HepG2 (cell line): ENCODE measurements around the gene DOCK4. TPM values are rescaled to one million over a fixed set of nuclear protein-coding genes. Genes with fewer than 3 reads are reported as not detected.
A peak's percentile ranks its signal among the peaks of the same experiment; 100 is the strongest.

Experiments used
- ATAC-seq: fragments of 200-7000 bp; cut with Tn5 transposase; 3 replicates; pipeline ENCODE4 v1.9.1; 2020; ENCODE audit warnings: mild to moderate bottlenecking, moderate library complexity
- BruUV-seq: library from RNA; stranded (reverse); fragments of 400-500 nt; replicated peaks from 2 replicates; lab custom pipeline; 2021; lab: Mats Ljungman, UMichigan
- CTCF ChIA-PET: fragments of 300-600 bp; formaldehyde crosslinking; extraction: SDS; loops from one replicate; lab custom pipeline; 2021; ENCODE audit warnings: low total read pairs, inconsistent platforms, low intra/inter-chr PET ratio; lab: Yijun Ruan, JAX
- POLR2A ChIA-PET: fragments of 350-600 bp; sonication (Branson Sonifier 250); formaldehyde crosslinking; loops from one replicate; lab custom pipeline; 2020; ENCODE audit warnings: antibody characterized with exemption, inconsistent platforms; lab: Yijun Ruan, JAX
- DNase-seq: peaks from one replicate; pipeline ENCODE4 v3.0.0-alpha.2; 2015; ENCODE audit warnings: low spot score
- FAIRE-seq: peaks from 3 replicates; lab custom pipeline; 2011; peaks lifted over from hg19 to GRCh38; lab: Jason Lieb, UNC
- H2AFZ ChIP-seq: one replicate; pipeline ENCODE4 v1.6.1; 2011; ENCODE audit warnings: low read length, inconsistent platforms
- H3K27ac ChIP-seq: fragments of 300-600 bp; 3 replicates; pipeline ENCODE4 v1.8.0; 2011; ENCODE audit warnings: mixed run types, mild to moderate bottlenecking, mixed read lengths, low read length, inconsistent platforms; ENCODE audit not compliant: insufficient read depth; ENCODE audit errors: extremely low read length
- H3K27me3 ChIP-seq, 2 experiments: fragments of 200-600 bp in 1 of 2; 2 replicates in 1 of 2; 3 replicates in 1 of 2; pipeline versions ENCODE4 v1.6.0 to v1.8.0; 2011; ENCODE audit warnings: low read length in 2 of 2, mild to moderate bottlenecking in 2 of 2, moderate library complexity in 2 of 2, inconsistent platforms in 1 of 2; ENCODE audit not compliant: insufficient read depth in 2 of 2, control insufficient read depth in 1 of 2
- H3K36me3 ChIP-seq, 2 experiments: fragments of 200-600 bp in 1 of 2; replicated peaks in 1 of 2; 2 replicates in 1 of 2; 3 replicates in 1 of 2; pipeline versions ENCODE4 v1.5.1 to v1.8.0; 2011; ENCODE audit warnings: low read length in 2 of 2, inconsistent platforms in 1 of 2; ENCODE audit not compliant: insufficient read depth in 2 of 2, control insufficient read depth in 1 of 2
- H3K4me1 ChIP-seq: 2 replicates; pipeline ENCODE4 v1.5.1; 2012; ENCODE audit warnings: low read length, inconsistent platforms; ENCODE audit not compliant: insufficient read depth
- H3K4me2 ChIP-seq: 2 replicates; pipeline ENCODE4 v1.6.0; 2011; ENCODE audit warnings: low read depth, low read length, inconsistent platforms
- H3K4me3 ChIP-seq, 3 experiments: fragments of 200-600 bp in 1 of 3; sonication (generic), shearing (Covaris generic) in 1 of 3; replicated peaks in 1 of 3; 2 replicates each; pipeline ENCODE4 v1.5.1; 2011 to 2016; ENCODE audit warnings: low read length in 3 of 3, inconsistent platforms in 2 of 3, low read depth in 2 of 3, mild to moderate bottlenecking in 2 of 3, control low read depth in 1 of 3, mixed read lengths in 1 of 3; ENCODE audit not compliant: insufficient read depth in 1 of 3
- H3K79me2 ChIP-seq: one replicate; pipeline ENCODE4 v1.6.1; 2011; ENCODE audit warnings: low read length, inconsistent platforms; ENCODE audit not compliant: insufficient read depth
- H3K9ac ChIP-seq: 2 replicates; pipeline ENCODE4 v1.6.0; 2011; ENCODE audit warnings: mild to moderate bottlenecking, low read depth, low read length, inconsistent platforms; ENCODE audit not compliant: insufficient read depth
- H3K9me3 ChIP-seq: 2 replicates; pipeline ENCODE4 v1.5.1; 2012; ENCODE audit warnings: mild to moderate bottlenecking, low read length
- H4K20me1 ChIP-seq: 2 replicates; pipeline ENCODE4 v1.6.0; 2011; ENCODE audit warnings: inconsistent platforms, mild to moderate bottlenecking, low read length, moderate library complexity; ENCODE audit not compliant: insufficient read depth
- NAIF1 ChIP-seq: sonication (generic); formaldehyde crosslinking; IDR thresholded peaks from 2 replicates; pipeline ENCODE4 v1.5.0; 2020; ENCODE audit warnings: mild to moderate bottlenecking, missing genetic modification reagents, borderline replicate concordance
- PCBP1 ChIP-seq: fragments of 200-400 bp; formaldehyde crosslinking; IDR thresholded peaks from 2 replicates; pipeline ENCODE4 v1.6.1; 2017; ENCODE audit warnings: mild to moderate bottlenecking, low read depth, low read length, borderline replicate concordance
- ZNF30 ChIP-seq: sonication (generic); formaldehyde crosslinking; IDR thresholded peaks from 2 replicates; pipeline ENCODE4 v1.5.0; 2020; ENCODE audit warnings: mild to moderate bottlenecking, missing genetic modification reagents
- WGBS: methylation state at CpG from one replicate; pipeline ENCODE4 v1.1.6; 2017; ENCODE audit warnings: low lambda C conversion rate; 5-methylcytosine and 5-hydroxymethylcytosine counted together
- in situ Hi-C: cut with HindIII; loops from 2 replicates; pipeline ENCODE4 v1.10.0; 2017; ENCODE audit warnings: low pct_unique_long_range_greater_than_20kb; ENCODE audit not compliant: extremely low pct_ligation_motif_present
- intact Hi-C: fragments of 100-400 bp; cut with micrococcal nuclease; formaldehyde crosslinking; loops from one replicate; pipeline ENCODE4 v1.10.0; 2022; ENCODE audit not compliant: unreplicated experiment
- polyA plus RNA-seq, 8 experiments: library from polyadenylated mRNA; depleted of rRNA in 3 of 8; stranded (reverse) in 7 of 8; unstranded in 1 of 8; fragments of >200 nt; fragmentation: Illumina TruSeq in 4 of 8; extraction: Trizol in 4 of 8; gene quantifications; 2 replicates each; pipeline versions ENCODE4 v1.2.1 to v1.2.3, GENCODE V29; 2011 to 2016; ENCODE audit warnings: low read depth in 4 of 8, missing spikeins in 1 of 8, mixed read lengths in 1 of 8; ENCODE audit not compliant: insufficient read depth in 1 of 8
- total RNA-seq, 5 experiments: library from RNA; depleted of rRNA; stranded (reverse); fragments of >200 nt; fragmentation: Illumina TruSeq; extraction: Trizol; gene quantifications; 2 replicates each; pipeline ENCODE4 v1.2.3, GENCODE V29; 2016; ENCODE audit warnings: low read depth in 1 of 5

Gene DOCK4
- total and polyA plus RNA-seq, 2 of the 13 experiments (the other 11 are each of a cell fraction or from before 2014, with no cell fraction given), result 13.5 to 17.4 TPM

DNA sequence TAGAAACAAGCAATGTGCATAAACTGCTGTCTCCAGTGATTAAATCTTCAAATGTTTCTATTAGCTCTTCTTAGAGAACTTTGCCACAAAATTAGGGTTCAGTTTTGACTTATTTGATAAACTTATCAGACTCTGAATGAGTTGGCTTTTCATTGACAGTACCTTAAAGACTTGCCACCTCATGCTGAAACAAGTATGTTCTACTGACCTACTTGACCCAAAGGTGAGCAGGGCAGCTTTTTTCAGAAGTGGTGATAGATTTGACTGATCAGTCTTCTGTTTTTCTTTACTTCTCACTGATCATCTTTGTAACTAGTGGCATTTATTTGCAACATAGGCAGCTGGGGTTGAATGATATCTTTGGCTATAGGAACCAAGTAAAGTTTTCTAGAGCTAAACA, 8.1 kb upstream of the DOCK4 start:
- Histone ChIP-seq H3K4me3 (no peak overlapping the region), H3K9ac (no peak overlapping the region), H4K20me1 (no peaks in the 10 kb centered on the region), H3K4me1 (peaks cover 58% of the 10 kb centered on the region), H3K36me3 (peaks cover 0 to 2% of the 10 kb centered on the region in 2 experiments; a peak in 1 of 5 replicates), H3K79me2 (peaks cover 88% of the 10 kb centered on the region), H3K27ac (no peak overlapping the region), H2AFZ (no peak overlapping the region), H3K4me2 (no peak overlapping the region), H3K9me3 (no peaks in the 10 kb centered on the region), H3K27me3 (no peaks in the 10 kb centered on the region)
- no peak for DNase-seq
- in situ Hi-C loops (no loop called here), intact Hi-C loops (no loop called here)
- POLR2A ChIA-PET, result no interaction called here
- no peak for TF ChIP-seq PCBP1
- ATAC-seq, result no peak
- no TSS peak for BruUV-seq
- CTCF ChIA-PET, result no interaction called here
- no peak for FAIRE-seq

DNA sequence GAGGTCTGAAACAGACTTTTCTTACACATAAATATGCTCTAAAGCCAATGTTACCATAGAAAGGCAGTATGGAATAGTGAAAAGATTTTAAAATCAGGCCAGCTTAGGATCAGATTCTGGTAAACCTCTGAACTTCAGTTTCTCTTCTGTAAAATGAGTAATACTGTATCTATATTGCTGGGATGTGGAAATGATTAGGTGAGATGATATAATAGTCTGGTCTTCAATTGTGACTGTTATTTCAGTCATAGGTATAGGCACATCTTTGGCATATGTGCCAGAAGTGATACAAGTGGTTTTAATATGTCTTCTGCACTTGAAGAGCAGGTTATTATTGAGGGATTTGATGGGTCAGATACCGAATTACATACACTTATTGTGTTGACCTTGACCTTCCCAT, 7.5 kb upstream of the DOCK4 start:
- no peak overlapping the region for H3K4me2 ChIP-seq
- in situ Hi-C loops, result no loop called here
- H4K20me1 ChIP-seq, result no peaks in the 10 kb centered on the region
- 93% methylated on average over 1 of the region's 1 CpG for WGBS
- intact Hi-C loops, result no loop called here
- no TSS peak for BruUV-seq
- no peak overlapping the region for H3K4me3 ChIP-seq
- H3K36me3 ChIP-seq, result peaks cover 0 to 2% of the 10 kb centered on the region in 2 experiments; a peak in 1 of 5 replicates
- ChIA-PET CTCF (no interaction called here), POLR2A (no interaction called here)
- FAIRE-seq (no peak), DNase-seq (no peak), ATAC-seq (no peak)
- H3K27ac ChIP-seq, result no peak overlapping the region
- no peaks in the 10 kb centered on the region for H3K27me3 ChIP-seq
- no peak overlapping the region for H2AFZ ChIP-seq
- no peaks in the 10 kb centered on the region for H3K9me3 ChIP-seq
- TF ChIP-seq NAIF1 (CRISPR knock-in tag) (0 out of 2 replicates have a peak, but pooled peaks have one; percentile 4), ZNF30 (CRISPR knock-in tag) (no peak)
- H3K79me2 ChIP-seq, result peaks cover 87% of the 10 kb centered on the region
- peaks cover 63% of the 10 kb centered on the region for H3K4me1 ChIP-seq
- no peak overlapping the region for H3K9ac ChIP-seq
